Measurements from ENCODE around the gene PRSS27.

The PRSS27 gene

DNA sequence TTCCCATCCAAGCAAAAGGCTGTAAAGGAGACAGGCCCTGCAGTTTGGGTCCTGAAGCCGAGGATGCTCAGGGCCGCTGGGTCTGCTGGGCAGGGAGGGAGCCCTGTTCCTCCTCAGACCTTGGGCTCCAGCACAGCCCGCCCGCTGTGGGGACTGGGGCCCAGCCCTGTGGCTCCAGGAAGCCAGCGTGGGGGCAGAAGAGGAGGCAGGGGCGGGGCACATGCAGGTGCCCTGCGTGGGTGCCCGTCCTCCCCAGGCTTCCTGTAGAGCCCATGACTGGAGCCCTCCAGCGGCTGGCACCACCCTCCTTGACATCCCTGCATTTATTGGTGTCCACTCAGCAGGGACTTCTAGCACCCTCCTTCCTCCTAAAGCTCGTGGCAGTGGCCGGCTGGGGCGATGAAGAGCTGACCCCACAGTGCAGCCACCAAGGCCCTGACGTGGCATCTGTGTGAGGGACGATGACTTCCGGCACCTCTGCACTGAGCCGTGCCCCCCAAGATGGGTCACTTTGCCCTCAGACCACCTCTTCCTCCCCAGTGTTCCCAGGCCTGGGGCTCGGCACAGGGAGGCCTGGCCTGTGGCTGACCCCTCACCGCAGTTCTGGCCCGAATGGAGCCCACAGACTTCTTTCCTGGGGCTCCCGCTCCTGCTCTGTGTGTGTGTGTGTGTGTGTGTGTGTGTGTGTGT is 9.9 kb downstream of the PRSS27 start:
- no peak overlapping the region for H3K4me3 ChIP-seq (ENCODE audit: low read depth, low read length)

GRCh38 chr16:2709588-2709984 is 10.4 kb downstream of the PRSS27 start:
- no peak overlapping the region for H3K4me3 ChIP-seq (ENCODE audit: low read depth, low read length)

DNA sequence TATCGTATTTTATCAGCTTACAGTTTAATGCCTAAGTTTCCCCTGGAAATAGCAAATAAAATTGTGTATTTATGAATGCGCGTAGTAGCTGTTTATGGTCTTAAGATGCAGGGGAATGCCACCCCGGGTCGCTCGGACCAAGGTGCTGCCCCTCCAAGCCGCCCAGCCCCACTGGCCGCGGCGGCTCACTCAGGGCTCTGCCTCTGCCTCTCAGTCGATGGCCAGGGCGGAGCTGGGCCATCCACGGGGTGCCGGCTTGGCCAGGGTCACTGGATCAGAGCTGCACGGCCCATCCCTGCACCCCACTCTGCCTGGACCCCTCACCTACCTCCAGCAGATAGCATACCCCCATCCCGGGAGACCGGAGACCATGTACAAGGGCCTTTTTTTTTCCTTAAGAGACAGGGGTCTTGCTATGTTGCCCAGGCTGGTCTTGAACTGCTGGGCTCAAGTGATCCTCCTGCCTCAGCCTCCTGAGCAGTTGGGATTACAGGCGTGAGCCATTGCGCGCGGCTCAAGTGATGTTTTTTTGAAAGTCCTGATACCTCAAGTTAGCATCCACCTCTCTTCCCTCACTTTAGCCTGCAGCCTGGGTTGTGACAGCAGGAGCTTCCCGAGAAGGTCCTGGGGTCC is 11.0 kb downstream of the PRSS27 start:
- no peak overlapping the region for H3K4me3 ChIP-seq (ENCODE audit: low read depth, low read length)

GRCh38 chr16:2708290-2708639 is 11.8 kb downstream of the PRSS27 start:
- H3K4me3 ChIP-seq (ENCODE audit: low read depth, low read length) = no peak overlapping the region

DNA sequence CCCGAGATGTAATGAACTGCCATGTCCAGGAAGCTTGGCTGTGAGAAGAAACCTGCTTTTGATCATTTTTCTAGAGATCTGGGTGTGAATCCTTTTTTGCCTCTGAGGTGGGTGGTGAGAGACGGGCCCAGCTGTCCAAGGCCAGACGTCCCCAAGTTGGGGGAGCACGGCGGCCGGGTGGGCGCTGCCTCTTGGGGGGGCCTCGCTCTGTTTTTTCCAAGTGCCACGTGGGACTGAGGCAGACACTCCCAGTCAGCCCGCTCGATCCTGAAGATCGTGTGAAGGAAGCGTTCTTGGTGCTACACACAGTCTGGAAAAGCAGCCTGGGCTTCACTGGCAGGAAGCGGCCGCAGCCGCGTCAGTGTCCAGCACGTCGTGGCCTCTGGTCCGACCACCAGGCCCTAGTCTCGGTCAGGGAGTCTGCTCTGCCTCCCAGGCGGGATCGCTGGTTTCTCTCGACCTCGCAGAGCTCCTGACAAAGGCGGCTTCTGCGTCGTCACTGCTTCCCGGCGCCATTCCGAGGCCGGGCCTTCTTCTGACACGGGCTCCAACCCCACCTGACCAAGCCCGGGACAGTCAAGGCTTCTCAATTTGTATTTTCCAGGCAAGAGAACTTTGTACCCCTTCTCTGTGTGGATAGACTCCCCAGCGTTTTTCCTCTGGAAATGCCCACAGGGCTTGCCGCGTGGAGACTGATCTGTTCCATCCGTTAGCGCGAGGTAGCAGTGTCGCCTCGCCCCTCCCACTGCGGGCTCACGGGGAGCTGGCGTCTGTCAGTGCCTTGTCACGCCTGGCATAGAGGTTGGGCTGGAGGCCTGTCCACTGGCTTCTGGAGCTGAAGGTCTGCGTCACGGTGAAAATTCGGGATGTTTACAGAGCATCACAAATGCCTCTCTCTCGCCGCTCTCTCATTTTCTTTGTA is 12.4 kb downstream of the PRSS27 start:
- no peak overlapping the region for H3K4me3 ChIP-seq (ENCODE audit: low read depth, low read length)

DNA sequence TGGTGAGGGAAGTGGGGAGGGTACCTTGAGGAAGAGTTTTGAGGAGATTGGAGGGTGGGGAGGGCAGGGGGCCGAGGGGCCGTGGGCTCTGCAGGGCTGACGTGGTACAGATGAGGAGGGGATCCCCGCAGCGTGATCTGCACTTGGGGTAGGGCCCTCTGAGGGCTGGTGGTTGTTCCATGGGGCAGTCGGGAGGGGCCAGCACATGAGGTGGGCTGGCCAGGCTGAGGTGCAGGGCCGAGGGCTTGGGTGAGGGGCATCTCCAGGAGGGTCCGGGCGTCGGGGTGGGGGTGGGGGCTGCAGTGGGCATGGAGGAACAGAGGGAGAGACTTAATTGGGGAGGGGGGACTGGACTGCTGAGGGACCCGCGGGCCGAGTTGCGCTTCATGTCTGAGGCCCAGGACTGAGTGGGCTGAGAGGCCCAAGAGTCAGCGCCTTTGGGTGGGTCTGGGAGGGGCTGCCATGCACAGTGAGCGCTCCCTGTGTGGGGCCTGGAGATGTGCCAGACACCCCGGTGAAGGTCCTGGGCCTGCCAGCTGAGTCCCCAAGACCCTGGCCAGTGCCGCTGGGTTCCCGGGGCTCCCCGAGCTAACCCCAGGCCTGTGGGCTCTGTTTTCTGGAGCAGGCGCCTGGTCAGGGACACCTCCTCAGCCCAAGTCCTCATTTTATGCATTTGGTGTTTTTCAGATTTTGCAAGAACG is 13.3 kb downstream of the PRSS27 start:
- no peak overlapping the region for H3K4me3 ChIP-seq (ENCODE audit: low read depth, low read length)

DNA sequence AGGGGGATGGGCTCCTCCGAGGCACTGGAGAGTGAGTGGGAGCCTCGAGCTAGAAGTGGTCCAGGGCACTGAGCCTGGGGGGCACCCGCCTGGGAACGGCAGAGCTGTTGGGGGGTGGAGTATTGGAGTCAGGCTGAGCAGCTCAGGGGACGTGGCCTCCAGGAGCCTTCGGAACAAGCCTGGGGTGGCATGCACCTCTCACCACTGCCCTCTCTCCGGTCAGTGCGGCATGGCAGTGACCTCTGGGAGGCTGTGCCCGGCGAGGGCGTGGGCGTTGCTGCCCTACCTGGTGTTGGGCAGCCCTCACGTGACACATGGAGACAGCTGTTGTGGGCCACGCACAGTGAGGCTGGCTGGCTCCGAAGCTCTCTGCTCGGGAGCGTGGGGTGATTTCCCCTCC is 13.9 kb downstream of the PRSS27 start:
- H3K4me3 ChIP-seq (ENCODE audit: low read depth, low read length) = no peak overlapping the region

- H3K4me3 ChIP-seq (ENCODE audit: low read depth, low read length) = no peak overlapping the region
Observed at GRCh38 chr16:2705351-2705750, 14.7 kb downstream of the PRSS27 start.

- no peak overlapping the region for H3K4me3 ChIP-seq (ENCODE audit: low read depth, low read length)
Observed at GRCh38 chr16:2704983-2705275, 15.1 kb downstream of the PRSS27 start.

DNA sequence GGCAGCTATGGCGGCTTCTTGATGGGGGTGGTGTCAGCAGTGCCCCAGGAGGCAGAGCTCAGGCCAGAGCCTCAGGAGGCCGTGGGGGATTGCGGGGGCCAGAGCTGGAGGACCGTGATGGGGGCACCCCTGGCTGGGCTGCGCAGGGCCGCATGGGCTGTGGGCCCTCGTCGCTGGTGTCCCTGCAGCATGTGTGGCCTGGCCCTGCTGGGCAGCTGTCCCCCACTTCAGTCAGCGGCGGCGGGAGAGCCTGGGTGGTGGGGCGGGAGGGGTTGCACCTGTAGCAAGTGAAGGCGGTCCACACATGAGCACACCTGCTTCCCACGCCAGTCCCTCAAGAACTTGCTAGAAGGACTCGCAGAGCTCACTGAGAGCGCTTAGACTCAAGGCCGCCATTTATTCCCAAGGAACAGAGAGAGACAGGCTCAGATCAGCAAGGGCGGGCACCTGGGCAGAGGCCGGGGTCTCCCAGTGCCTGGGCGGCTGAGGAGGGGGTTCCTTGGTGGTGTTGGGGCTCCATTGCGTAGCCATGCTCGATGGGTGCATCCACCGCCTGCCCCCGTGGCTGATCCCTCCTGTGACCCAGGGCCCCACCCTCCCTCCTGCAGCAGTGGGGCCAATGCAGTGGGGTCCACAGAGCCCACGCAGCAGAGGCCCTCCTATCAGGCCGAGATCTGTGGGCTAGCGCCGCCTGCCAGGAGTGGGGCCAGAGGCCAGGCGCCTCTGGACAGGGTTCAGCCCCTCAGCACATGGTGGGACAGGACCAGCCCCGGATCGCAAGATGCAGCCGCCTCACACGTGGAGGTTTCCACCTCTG is 15.7 kb downstream of the PRSS27 start:
- H3K4me3 ChIP-seq (ENCODE audit: low read depth, low read length) = no peak overlapping the region

DNA sequence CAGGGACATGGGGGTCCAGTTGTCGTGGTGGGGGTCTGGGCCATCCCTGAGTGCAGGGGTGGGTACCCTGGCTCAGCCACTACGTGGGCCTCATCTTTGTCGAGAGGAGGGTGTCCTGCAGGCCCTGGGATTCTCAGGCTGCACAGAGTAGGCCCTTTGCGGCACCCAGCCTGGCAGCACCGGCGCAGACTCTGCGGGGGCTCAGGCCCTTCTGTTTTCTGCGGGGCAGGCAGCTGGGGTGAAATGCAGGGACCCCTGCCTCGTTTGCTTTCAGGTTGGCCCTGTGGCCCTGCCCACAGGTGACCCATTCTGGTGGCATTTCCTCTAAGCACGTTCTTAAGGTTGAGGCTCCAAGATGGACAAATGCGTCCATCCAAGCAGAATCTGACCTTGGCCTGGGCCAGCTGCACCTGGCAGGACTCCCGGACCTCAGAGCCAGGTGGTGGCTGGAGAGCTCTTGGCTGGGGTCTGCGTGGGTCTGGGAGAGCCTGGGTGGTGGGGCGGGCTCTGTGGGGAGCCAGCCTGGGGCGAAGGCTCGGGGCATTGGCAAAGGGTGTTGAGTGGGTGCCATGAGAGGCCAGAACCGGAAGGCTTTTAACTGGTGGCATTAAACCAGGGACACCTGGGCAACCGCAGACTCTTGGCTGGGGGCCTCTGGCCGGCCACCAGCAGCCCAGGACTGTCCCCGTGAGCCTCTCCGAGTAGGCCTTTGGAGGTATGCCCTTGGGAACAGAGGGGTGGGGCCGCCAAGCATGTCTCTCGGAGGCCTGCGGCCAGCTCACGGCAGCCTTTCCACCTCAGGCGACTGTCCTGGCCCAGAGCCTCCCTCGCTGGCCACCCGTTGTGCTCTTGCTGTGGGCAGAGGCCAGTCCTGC is 16.9 kb downstream of the PRSS27 start:
- no peak overlapping the region for H3K4me3 ChIP-seq (ENCODE audit: low read depth, low read length)

DNA sequence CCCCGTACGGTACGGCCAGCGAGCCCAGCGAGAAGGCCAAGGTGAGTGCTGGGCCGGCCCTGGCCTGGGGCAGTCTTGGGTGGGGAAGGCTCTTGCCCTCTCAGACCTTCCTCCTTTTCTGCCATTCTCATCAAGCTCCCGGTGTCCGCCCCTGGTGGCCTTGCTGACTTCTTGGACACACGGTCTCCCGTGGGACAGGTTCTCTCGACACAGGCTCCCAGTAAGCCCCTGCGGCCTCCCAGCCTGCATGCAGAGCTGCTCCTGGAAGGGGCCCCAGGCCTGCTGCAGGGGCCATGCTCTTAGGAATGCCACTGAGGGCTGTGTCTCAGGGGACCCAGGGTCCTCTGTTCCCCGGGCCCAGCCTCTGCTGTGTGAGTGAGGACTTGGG is 17.6 kb downstream of the PRSS27 start:
- no peak overlapping the region for H3K4me3 ChIP-seq (ENCODE audit: low read depth, low read length)

GRCh38 chr16:2701713-2702437 is 18.1 kb downstream of the PRSS27 start:
- H3K4me3 ChIP-seq (ENCODE audit: low read depth, low read length) = no peak overlapping the region

DNA sequence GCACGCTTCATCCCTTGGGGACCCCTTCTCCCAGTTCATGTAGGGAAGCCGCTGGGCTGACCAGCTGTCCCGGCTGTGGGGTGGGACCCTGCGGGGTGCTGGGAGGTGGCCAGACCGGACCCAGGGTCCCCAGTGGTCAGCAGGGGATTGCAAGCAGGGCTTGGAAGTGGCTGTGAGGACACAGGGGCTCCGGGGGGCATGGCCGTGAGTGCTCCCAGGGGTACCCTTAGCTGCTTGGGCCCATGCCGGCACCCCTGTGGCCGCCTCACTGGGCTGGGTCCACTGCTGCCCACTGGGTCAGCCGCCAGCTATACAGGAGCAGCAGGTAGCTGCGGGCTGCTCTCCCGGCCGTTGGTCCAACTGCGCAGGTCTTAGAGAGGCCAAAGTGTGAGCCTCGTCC is 18.8 kb downstream of the PRSS27 start:
- no peak overlapping the region for H3K4me3 ChIP-seq (ENCODE audit: low read depth, low read length)

DNA sequence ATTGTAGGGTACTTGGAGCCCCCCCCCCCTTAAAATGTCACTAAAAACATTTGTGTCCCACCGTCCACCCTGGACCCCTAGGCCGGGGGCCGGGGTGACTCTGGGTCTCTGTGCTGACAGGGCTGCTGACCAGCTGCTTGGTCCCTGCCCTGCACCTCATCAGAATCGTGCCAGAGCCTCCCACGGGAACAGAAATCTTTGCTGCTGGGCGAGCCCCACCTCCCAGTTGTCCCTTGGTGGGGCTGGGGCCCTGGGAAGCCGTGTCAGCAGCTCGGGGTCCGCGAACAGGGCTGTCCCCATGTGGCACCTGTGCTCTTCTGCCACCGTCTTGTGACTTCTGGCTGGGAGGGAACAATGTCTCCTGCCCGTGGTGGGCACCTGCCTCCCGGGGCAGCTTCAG is 19.2 kb downstream of the PRSS27 start:
- no peak overlapping the region for H3K4me3 ChIP-seq (ENCODE audit: low read depth, low read length)

GRCh38 chr16:2699791-2700600 is 20.0 kb downstream of the PRSS27 start:
- no peak overlapping the region for H3K4me3 ChIP-seq (ENCODE audit: low read depth, low read length)

- H3K4me3 ChIP-seq (ENCODE audit: low read depth, low read length) = no peak overlapping the region
Observed at GRCh38 chr16:2698965-2699750, 20.9 kb downstream of the PRSS27 start.

All from iPS-11a (cell line).